Neural cell (in vitro differentiated cells): ENCODE measurements around the gene EPHA6. TPM values are rescaled to one million over a fixed set of nuclear protein-coding genes. Genes with fewer than 3 reads are reported as not detected.

Experiments used
- H2AFZ ChIP-seq: fragments of 200-600, 300-800 bp; sonication (generic), shearing (Covaris generic); 2 replicates; pipeline ENCODE4 v1.6.0; 2014; ENCODE audit warnings: low read depth, mild to moderate bottlenecking, antibody characterized with exemption, low read length, moderate library complexity
- H3F3A ChIP-seq: fragments of 200-600 bp; shearing (Covaris generic); 2 replicates; pipeline ENCODE4 v1.6.1; 2016; ENCODE audit warnings: mild to moderate bottlenecking, moderate library complexity, mixed read lengths, antibody characterized with exemption, low read length; ENCODE audit not compliant: insufficient read depth, poor library complexity, severe bottlenecking
- H3K27ac ChIP-seq: fragments of 200-600, 300-800 bp; sonication (generic), shearing (Covaris generic); 2 replicates; pipeline ENCODE4 v1.5.1; 2014; ENCODE audit warnings: mild to moderate bottlenecking, low read length, moderate library complexity
- H3K27me3 ChIP-seq: fragments of 300-800, 200-600 bp; sonication (generic), shearing (Covaris generic); 2 replicates; pipeline ENCODE4 v1.6.0; 2014; ENCODE audit warnings: mild to moderate bottlenecking, low read depth, low read length, moderate library complexity; ENCODE audit not compliant: insufficient read depth
- H3K36me3 ChIP-seq: fragments of 300-800, 200-600 bp; sonication (generic), shearing (Covaris generic); 2 replicates; pipeline ENCODE4 v1.5.1; 2014; ENCODE audit warnings: mild to moderate bottlenecking, antibody characterized with exemption, low read length, moderate library complexity; ENCODE audit not compliant: insufficient read depth
- H3K4me2 ChIP-seq: fragments of 300-800, 200-600 bp; sonication (generic), shearing (Covaris generic); 2 replicates; pipeline ENCODE4 v1.6.0; 2014; ENCODE audit warnings: mild to moderate bottlenecking, low read length
- H3K4me3 ChIP-seq: fragments of 300-800, 200-600 bp; sonication (generic), shearing (Covaris generic); 2 replicates; pipeline ENCODE4 v1.5.1; 2014; ENCODE audit warnings: mild to moderate bottlenecking, low read length, moderate library complexity
- H3K79me2 ChIP-seq: fragments of 200-600 bp; shearing (Covaris generic); replicated peaks from 2 replicates; pipeline ENCODE4 v1.6.0; 2014; ENCODE audit warnings: mild to moderate bottlenecking, low read length, moderate library complexity; ENCODE audit not compliant: insufficient read depth
- H3K9ac ChIP-seq: fragments of 300-800, 200-600 bp; sonication (generic), shearing (Covaris generic); 2 replicates; pipeline ENCODE4 v1.6.1; 2016; ENCODE audit warnings: mild to moderate bottlenecking, low read length, mixed read lengths
- H3K9me2 ChIP-seq: fragments of 200-600 bp; shearing (Covaris generic); 2 replicates; pipeline ENCODE4 v1.6.1; 2016; ENCODE audit warnings: mild to moderate bottlenecking, low read length, mixed read lengths; ENCODE audit not compliant: insufficient read depth
- H3K9me3 ChIP-seq: fragments of 200-600, 300-800 bp; sonication (generic), shearing (Covaris generic); 2 replicates; pipeline ENCODE4 v1.6.1; 2016; ENCODE audit warnings: mild to moderate bottlenecking, mixed run types, low read length, moderate library complexity, mixed read lengths
- H4K20me1 ChIP-seq: fragments of 200-600 bp; shearing (Covaris generic); 2 replicates; pipeline ENCODE4 v1.6.1; 2016; ENCODE audit warnings: mild to moderate bottlenecking, mixed run types; ENCODE audit not compliant: insufficient read depth
- EP300 ChIP-seq: fragments of 450-650 bp; conservative IDR thresholded peaks from 2 replicates; pipeline ENCODE4 v1.6.1; 2014; ENCODE audit warnings: antibody characterized with exemption, mild to moderate bottlenecking, moderate library complexity; ENCODE audit not compliant: poor library complexity, severe bottlenecking
- EZH2 ChIP-seq: fragments of 200-600, 300-800 bp; shearing (Covaris generic), sonication (generic); IDR thresholded peaks from 2 replicates; pipeline ENCODE4 v1.6.1; 2014; ENCODE audit warnings: antibody characterized with exemption, low read length, borderline replicate concordance, mild to moderate bottlenecking; ENCODE audit not compliant: insufficient read depth, poor library complexity, severe bottlenecking
- MXI1 ChIP-seq: fragments of 450-650 bp; conservative IDR thresholded peaks from 2 replicates; pipeline ENCODE4 v1.6.1; 2014; ENCODE audit warnings: antibody characterized with exemption, mild to moderate bottlenecking; ENCODE audit not compliant: poor library complexity, severe bottlenecking
- POLR2AphosphoS5 ChIP-seq: IDR thresholded peaks from 2 replicates; pipeline ENCODE4 v1.6.1; 2012
- RAD21 ChIP-seq: fragments of 450-650 bp; conservative IDR thresholded peaks from 2 replicates; pipeline ENCODE4 v1.6.1; 2014; ENCODE audit warnings: antibody characterized with exemption, mild to moderate bottlenecking, moderate library complexity
- SMC3 ChIP-seq: fragments of 450-650 bp; conservative IDR thresholded peaks from 2 replicates; pipeline ENCODE4 v1.6.1; 2014; ENCODE audit warnings: antibody characterized with exemption, mild to moderate bottlenecking, moderate library complexity; ENCODE audit not compliant: poor library complexity
- TAF1 ChIP-seq: IDR thresholded peaks from 2 replicates; pipeline ENCODE4 v1.6.1; 2012; ENCODE audit warnings: low read depth
- polyA plus RNA-seq: library from polyadenylated mRNA; depleted of rRNA; stranded (reverse); fragments of >200 nt; gene quantifications from 2 replicates; pipeline ENCODE4 v1.2.3, GENCODE V29; 2014
- TF ChIP-seq, protein P1 (sequence below): IDR thresholded peaks from 2 replicates; pipeline ENCODE4 v1.6.1; 2012; ENCODE audit warnings: borderline replicate concordance
- TF ChIP-seq, protein P2 (sequence below): fragments of 450-650 bp; IDR thresholded peaks from 2 replicates; pipeline ENCODE4 v1.5.1; 2014; ENCODE audit warnings: antibody characterized with exemption, mild to moderate bottlenecking, moderate library complexity; ENCODE audit not compliant: poor library complexity, severe bottlenecking

Gene EPHA6
- polyA plus RNA-seq, 1 donor from 2014 or later, result 0.56 TPM

DNA sequence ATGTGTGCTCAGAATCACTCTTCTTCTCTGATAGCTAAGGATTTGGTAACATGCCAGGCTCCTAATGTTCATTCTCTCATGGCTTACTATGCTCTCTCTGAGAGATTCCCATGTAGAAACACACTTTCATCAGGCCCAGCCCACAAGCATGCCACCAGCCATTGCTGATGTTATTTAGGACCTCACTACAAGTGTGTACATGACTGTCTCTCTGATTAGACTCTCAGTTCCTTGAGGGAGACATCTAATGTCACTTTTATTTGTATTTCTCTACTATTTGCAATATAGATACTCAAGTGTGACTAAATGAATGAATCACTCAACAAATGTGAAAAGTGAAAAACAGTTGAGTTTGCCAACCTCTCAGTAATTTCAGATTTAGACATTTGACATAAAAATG is 865.8 kb downstream of the EPHA6 start:
- Histone ChIP-seq H3K36me3 (no peaks in the 10 kb centered on the region), H3K27ac (no peak overlapping the region), H4K20me1 (no peaks in the 10 kb centered on the region), H3K4me2 (no peak overlapping the region), H3K79me2 (no peaks in the 10 kb centered on the region), H3K4me3 (no peak overlapping the region), H3K27me3 (no peaks in the 10 kb centered on the region), H3F3A (peaks cover 5% of the 10 kb centered on the region), H3K9me2 (no peaks in the 10 kb centered on the region), H3K9me3 (no peaks in the 10 kb centered on the region), H2AFZ (no peak overlapping the region), H3K9ac (no peak overlapping the region)
- TF ChIP-seq POLR2AphosphoS5 (no peak), TAF1 (no peak), EP300 (no peak), RAD21 (no peak), MXI1 (no peak)

DNA sequence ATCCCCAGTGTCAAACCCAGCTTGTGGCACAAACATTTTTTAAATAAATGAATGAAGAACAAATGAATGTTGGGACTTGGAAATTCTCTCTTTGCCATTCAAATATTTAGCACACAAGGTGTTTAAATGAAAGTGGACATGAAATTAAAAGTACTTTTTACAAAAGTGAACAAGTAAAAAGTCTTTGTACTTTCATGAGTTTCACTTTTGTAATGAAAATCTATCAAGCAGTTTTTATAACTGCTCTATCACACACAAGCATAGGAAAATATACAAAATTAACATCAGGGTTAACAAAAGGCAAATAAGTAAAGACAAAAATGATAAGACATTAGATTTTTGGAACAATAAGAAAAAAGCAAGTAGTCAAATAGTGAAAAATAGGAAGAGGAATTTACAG is 866.3 kb downstream of the EPHA6 start:
- H3K36me3 ChIP-seq, result no peaks in the 10 kb centered on the region
- H3K9me3 ChIP-seq, result no peaks in the 10 kb centered on the region
- H3K27me3 ChIP-seq, result no peaks in the 10 kb centered on the region
- no peaks in the 10 kb centered on the region for H3K79me2 ChIP-seq
- TF ChIP-seq, protein P1, sequence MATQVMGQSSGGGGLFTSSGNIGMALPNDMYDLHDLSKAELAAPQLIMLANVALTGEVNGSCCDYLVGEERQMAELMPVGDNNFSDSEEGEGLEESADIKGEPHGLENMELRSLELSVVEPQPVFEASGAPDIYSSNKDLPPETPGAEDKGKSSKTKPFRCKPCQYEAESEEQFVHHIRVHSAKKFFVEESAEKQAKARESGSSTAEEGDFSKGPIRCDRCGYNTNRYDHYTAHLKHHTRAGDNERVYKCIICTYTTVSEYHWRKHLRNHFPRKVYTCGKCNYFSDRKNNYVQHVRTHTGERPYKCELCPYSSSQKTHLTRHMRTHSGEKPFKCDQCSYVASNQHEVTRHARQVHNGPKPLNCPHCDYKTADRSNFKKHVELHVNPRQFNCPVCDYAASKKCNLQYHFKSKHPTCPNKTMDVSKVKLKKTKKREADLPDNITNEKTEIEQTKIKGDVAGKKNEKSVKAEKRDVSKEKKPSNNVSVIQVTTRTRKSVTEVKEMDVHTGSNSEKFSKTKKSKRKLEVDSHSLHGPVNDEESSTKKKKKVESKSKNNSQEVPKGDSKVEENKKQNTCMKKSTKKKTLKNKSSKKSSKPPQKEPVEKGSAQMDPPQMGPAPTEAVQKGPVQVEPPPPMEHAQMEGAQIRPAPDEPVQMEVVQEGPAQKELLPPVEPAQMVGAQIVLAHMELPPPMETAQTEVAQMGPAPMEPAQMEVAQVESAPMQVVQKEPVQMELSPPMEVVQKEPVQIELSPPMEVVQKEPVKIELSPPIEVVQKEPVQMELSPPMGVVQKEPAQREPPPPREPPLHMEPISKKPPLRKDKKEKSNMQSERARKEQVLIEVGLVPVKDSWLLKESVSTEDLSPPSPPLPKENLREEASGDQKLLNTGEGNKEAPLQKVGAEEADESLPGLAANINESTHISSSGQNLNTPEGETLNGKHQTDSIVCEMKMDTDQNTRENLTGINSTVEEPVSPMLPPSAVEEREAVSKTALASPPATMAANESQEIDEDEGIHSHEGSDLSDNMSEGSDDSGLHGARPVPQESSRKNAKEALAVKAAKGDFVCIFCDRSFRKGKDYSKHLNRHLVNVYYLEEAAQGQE, result no peak
- TF ChIP-seq, protein P2, sequence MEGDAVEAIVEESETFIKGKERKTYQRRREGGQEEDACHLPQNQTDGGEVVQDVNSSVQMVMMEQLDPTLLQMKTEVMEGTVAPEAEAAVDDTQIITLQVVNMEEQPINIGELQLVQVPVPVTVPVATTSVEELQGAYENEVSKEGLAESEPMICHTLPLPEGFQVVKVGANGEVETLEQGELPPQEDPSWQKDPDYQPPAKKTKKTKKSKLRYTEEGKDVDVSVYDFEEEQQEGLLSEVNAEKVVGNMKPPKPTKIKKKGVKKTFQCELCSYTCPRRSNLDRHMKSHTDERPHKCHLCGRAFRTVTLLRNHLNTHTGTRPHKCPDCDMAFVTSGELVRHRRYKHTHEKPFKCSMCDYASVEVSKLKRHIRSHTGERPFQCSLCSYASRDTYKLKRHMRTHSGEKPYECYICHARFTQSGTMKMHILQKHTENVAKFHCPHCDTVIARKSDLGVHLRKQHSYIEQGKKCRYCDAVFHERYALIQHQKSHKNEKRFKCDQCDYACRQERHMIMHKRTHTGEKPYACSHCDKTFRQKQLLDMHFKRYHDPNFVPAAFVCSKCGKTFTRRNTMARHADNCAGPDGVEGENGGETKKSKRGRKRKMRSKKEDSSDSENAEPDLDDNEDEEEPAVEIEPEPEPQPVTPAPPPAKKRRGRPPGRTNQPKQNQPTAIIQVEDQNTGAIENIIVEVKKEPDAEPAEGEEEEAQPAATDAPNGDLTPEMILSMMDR, result no peak
- no peak for TF ChIP-seq MXI1
- no peak for TF ChIP-seq RAD21
- TF ChIP-seq SMC3, result no peak
- no peak for TF ChIP-seq EP300
- TF ChIP-seq TAF1, result no peak
- no peak for TF ChIP-seq POLR2AphosphoS5
- no peak for TF ChIP-seq EZH2
- H3K9ac ChIP-seq, result no peak overlapping the region
- H3K4me2 ChIP-seq, result no peak overlapping the region
- H4K20me1 ChIP-seq, result no peaks in the 10 kb centered on the region
- H2AFZ ChIP-seq, result no peak overlapping the region
- no peak overlapping the region for H3K4me3 ChIP-seq
- no peak overlapping the region for H3K27ac ChIP-seq
- no peaks in the 10 kb centered on the region for H3K9me2 ChIP-seq
- H3F3A ChIP-seq, result peaks cover 5% of the 10 kb centered on the region

DNA sequence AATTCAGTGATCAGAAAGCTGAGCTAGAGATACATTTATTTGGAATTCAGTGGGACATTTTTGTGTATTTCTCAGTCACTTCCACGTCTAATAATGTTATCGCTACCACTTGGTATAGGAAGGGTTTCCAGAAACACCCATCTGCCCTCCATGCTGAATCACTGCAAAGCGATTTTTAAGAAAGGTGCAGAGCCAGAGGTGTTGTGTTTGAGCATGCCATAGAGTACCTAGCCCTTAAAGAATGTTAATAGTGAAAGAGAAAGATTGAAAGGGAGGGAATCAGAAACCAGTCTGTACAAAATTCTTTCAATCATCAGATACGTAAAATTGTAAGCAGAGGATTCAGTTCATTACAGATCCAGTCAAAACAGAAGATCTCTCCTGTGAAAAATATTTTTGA is 870.1 kb downstream of the EPHA6 start:
- Histone ChIP-seq H3K27ac (no peak overlapping the region), H3K36me3 (no peaks in the 10 kb centered on the region), H3K9ac (no peak overlapping the region), H3F3A (peaks cover 5% of the 10 kb centered on the region), H3K4me2 (no peak overlapping the region), H3K9me3 (no peaks in the 10 kb centered on the region), H3K4me3 (no peak overlapping the region), H3K9me2 (no peaks in the 10 kb centered on the region), H2AFZ (no peak overlapping the region), H4K20me1 (no peaks in the 10 kb centered on the region), H3K27me3 (no peaks in the 10 kb centered on the region), H3K79me2 (no peaks in the 10 kb centered on the region)
- no peak for TF ChIP-seq EZH2
- no peak for TF ChIP-seq MXI1
- TF ChIP-seq, protein P2, result no peak
- no peak for TF ChIP-seq SMC3
- no peak for TF ChIP-seq TAF1
- TF ChIP-seq, protein P1, result no peak
- TF ChIP-seq EP300, result no peak
- TF ChIP-seq POLR2AphosphoS5, result no peak
- no peak for TF ChIP-seq RAD21
